ENCODE results near the gene BTG2.

BTG2 gene

DNA sequence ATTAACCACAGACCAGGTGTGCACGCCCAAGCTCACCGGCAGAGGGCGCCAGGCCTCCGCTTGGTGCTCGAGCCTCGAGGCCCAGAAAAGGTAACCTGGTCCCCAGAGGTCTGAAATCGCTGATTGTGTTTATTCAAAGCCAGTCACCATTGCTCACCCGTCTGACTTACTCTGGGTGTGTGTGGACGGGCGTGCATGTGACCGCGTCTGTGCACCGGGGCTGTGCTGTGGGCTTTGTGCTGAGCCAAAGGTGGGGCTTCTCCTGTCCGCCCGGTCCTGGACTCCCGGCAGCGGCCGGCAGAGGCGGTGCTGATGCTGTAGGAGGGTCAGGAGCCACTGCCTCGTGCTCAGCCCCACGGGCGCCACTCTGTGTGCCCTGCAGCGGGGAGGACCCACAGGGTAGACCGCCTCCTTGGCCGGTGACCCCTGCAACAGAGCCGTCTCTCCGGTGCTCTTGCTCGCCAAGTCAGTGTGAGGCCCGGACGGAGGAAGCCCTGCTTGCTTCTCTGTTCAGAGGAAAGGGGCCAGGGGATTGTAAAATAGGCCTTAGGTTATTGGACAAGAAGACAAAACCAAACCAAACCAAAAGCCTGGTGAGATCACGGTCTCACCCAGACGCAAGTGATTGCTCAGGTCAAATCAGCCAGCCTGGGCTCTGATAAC lies 32.0 kb upstream of the BTG2 start:
- peak; percentile 90 for TF ChIP-seq CTCF (conservative IDR thresholded peaks at IDR 0.05; ENCODE audit: low read length)
- DNase-seq (ENCODE audit: low read depth): peak; percentile 59
- no peak overlapping the region for H3K4me3 ChIP-seq (ENCODE audit: low read length)

GRCh38 chr1:203273869-203274602 lies 31.3 kb upstream of the BTG2 start:
- no peak for TF ChIP-seq CTCF (conservative IDR thresholded peaks at IDR 0.05; ENCODE audit: low read length)
- no peak overlapping the region for H3K4me3 ChIP-seq (ENCODE audit: low read length)
- DNase-seq (ENCODE audit: low read depth): no peak

- no peak for TF ChIP-seq CTCF (conservative IDR thresholded peaks at IDR 0.05; ENCODE audit: low read length)
- peak; percentile 42 for DNase-seq (ENCODE audit: low read depth)
- H3K4me3 ChIP-seq (ENCODE audit: low read length): no peak overlapping the region
Measured at GRCh38 chr1:203274603-203275381, 30.5 kb upstream of the BTG2 start.

- DNase-seq (ENCODE audit: low read depth): no peak
- H3K4me3 ChIP-seq (ENCODE audit: low read length): no peak overlapping the region
- no peak for TF ChIP-seq CTCF (conservative IDR thresholded peaks at IDR 0.05; ENCODE audit: low read length)
Measured at GRCh38 chr1:203275656-203276272, 29.6 kb upstream of the BTG2 start.

GRCh38 chr1:203276408-203276807 lies 28.9 kb upstream of the BTG2 start:
- no peak for TF ChIP-seq CTCF (conservative IDR thresholded peaks at IDR 0.05; ENCODE audit: low read length)
- DNase-seq (ENCODE audit: low read depth): no peak
- no peak overlapping the region for H3K4me3 ChIP-seq (ENCODE audit: low read length)

DNA sequence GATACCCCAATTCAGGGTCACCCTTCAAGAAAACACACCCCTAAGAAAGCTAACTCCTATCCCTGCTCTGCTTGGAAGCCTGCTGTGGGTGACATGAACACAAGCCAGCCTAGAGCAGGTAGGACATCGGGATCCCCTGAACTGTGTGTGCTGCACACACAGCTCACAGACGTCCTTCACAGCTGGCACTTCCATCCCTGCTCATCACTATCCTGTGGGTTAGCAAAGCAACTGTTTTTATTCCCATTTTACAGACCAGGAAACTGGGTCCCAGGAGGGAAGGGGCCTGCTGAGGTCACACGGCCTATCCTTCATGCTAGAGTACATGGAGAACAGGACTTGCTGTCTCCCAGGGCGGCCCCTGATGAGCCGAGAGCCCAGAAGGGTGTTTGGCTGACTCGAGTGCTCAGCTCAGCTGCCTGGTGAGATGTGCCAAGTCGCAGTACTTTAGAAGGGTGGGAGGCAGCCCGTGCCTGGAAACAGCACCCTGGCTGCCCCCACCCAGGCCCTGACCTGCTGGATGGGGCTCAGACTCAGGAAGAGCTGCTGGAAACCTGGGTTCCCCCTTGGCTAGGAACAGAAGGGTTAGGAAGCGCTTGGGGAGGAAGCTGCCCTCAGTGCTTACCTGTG lies 28.3 kb upstream of the BTG2 start:
- no peak for TF ChIP-seq CTCF (conservative IDR thresholded peaks at IDR 0.05; ENCODE audit: low read length)
- no peak overlapping the region for H3K4me3 ChIP-seq (ENCODE audit: low read length)
- DNase-seq (ENCODE audit: low read depth): no peak

Data from AG10803 (cell line).